Right ventricle myocardium inferior (tissue), 1 donor: ENCODE measurements around the gene TVP23A. TPM values are rescaled to one million over a fixed set of nuclear protein-coding genes. Genes with fewer than 3 reads are reported as not detected.
"Not testable (repeated sequence)": the region's sequence is repeated elsewhere in the genome, so short reads cannot be mapped to it uniquely, and the experiment has no call there.

Source experiments
- ATAC-seq: fragments of 200-7000 bp; cut with Tn5 transposase; one replicate; pipeline ENCODE4 v1.9.1; 2020; ENCODE audit warnings: mild to moderate bottlenecking, moderate library complexity
- DNase-seq: peaks from one replicate; pipeline ENCODE4 v3.0.0; 2021; ENCODE audit errors: missing footprints
- intact Hi-C: fragments of 100-400 bp; cut with DNase I; formaldehyde crosslinking; loops from one replicate; pipeline ENCODE4 v1.11.0; 2022
- total RNA-seq: library from RNA; stranded (reverse); fragmentation: NEBNext Ultra II Directional; extraction: Animal tissue kit (Norgen Biotek cat#: 25700); gene quantifications from one replicate; pipeline ENCODE4 v1.2.1, GENCODE V29; 2021
- donor health status: DM: no; HTN: yes; CAD: no; lungs with severe emphysema.

Gene TVP23A
- total RNA-seq, 1 donor from 2014 or later = 0.41 TPM

- DNase-seq (no peak), ATAC-seq (no peak)
- intact Hi-C loops = no loop called here
Observed at GRCh38 chr16:10762336-10763016, 56.1 kb downstream of the TVP23A start.

- intact Hi-C loops = no loop called here
- DNase-seq (no peak), ATAC-seq (no peak)
Observed at GRCh38 chr16:10761373-10761772, 57.2 kb downstream of the TVP23A start.

GRCh38 chr16:10760858-10761257 lies 57.7 kb downstream of the TVP23A start:
- no peak for ATAC-seq
- intact Hi-C loops = no loop called here
- DNase-seq = no peak

- DNase-seq (no peak), ATAC-seq (peak; percentile 53)
- intact Hi-C loops = no loop called here
Observed at GRCh38 chr16:10756574-10756973, 62.0 kb downstream of the TVP23A start.

GRCh38 chr16:10754941-10755340 lies 63.7 kb downstream of the TVP23A start:
- no peak for ATAC-seq
- intact Hi-C loops = loop anchor here (2.0 kb wide), 1 partner anchor 22 kb away; no protein-coding TSS in a partner anchor
- no peak for DNase-seq

GRCh38 chr16:10753670-10754069 lies 64.9 kb downstream of the TVP23A start:
- no peak for ATAC-seq
- intact Hi-C loops = loop anchor here (2.0 kb wide), 1 partner anchor 21 kb away; no protein-coding TSS in a partner anchor
- DNase-seq = no peak

- ATAC-seq (peak; percentile 43), DNase-seq (peak; percentile 88)
- intact Hi-C loops = no loop called here
Observed at GRCh38 chr16:10752843-10753523, 65.6 kb downstream of the TVP23A start.

- intact Hi-C loops = no loop called here
- DNase-seq = no peak
Observed at GRCh38 chr16:10751291-10751697, 67.3 kb downstream of the TVP23A start.

GRCh38 chr16:10750793-10751192 lies 67.8 kb downstream of the TVP23A start:
- intact Hi-C loops = no loop called here

More at GRCh38 chr16:10751291-10751697, 67.3 kb downstream of the TVP23A start:
- ATAC-seq = peak; percentile 23

GRCh38 chr16:10745841-10746240 lies 72.8 kb downstream of the TVP23A start:
- no peak for DNase-seq
- no peak for ATAC-seq
- intact Hi-C loops = loop anchor here (2.0 to 10.0 kb wide), 2 partner anchors 173 to 509 kb away; partner anchors contain the start of gene SOCS1

More at GRCh38 chr16:10750793-10751192, 67.8 kb downstream of the TVP23A start:
- DNase-seq (no peak), ATAC-seq (no peak)

- intact Hi-C loops = loop anchor here (1.0 to 10.0 kb wide), 4 partner anchors 84 to 510 kb away; partner anchors contain the start of genes CLEC16A, DEXI and SOCS1
- ATAC-seq = peak; percentile 7
- no peak for DNase-seq
Observed at GRCh38 chr16:10744370-10745030, 74.1 kb downstream of the TVP23A start.

- intact Hi-C loops = loop anchor here (1.0 to 10.0 kb wide), 4 partner anchors 85 to 511 kb away; partner anchors contain the start of genes CLEC16A, DEXI and SOCS1
- ATAC-seq = peak; percentile 97
- DNase-seq = peak; percentile 99
Observed at GRCh38 chr16:10743610-10744369, 74.8 kb downstream of the TVP23A start, which contains the start of gene NUBP1. Gene NUBP1, plus strand, starts transcription at chr16:10743842. Its CDS starts 22 bp downstream, at chr16:10743864.

- ATAC-seq (no peak), DNase-seq (no peak)
- intact Hi-C loops = loop anchor here (5.0 to 10.0 kb wide), 2 partner anchors 199 to 512 kb away; partner anchors contain the start of genes CLEC16A, DEXI and SOCS1
Observed at GRCh38 chr16:10743227-10743609, 75.4 kb downstream of the TVP23A start.

- DNase-seq (peak; percentile 79), ATAC-seq (peak; percentile 18)
- intact Hi-C loops = loop anchor here (5.0 to 10.0 kb wide), 2 partner anchors 200 to 513 kb away; partner anchors contain the start of genes CLEC16A, DEXI and SOCS1
Observed at GRCh38 chr16:10741844-10742243, 76.8 kb downstream of the TVP23A start.

- not testable (repeated sequence) for DNase-seq, ATAC-seq
- intact Hi-C loops = loop anchor here (5.0 to 10.0 kb wide), 2 partner anchors 201 to 514 kb away; partner anchors contain the start of genes CLEC16A, DEXI and SOCS1
Observed at GRCh38 chr16:10741249-10741648, 77.3 kb downstream of the TVP23A start.

- no peak for ATAC-seq
- no peak for DNase-seq
- intact Hi-C loops = loop anchor here (5.0 to 10.0 kb wide), 2 partner anchors 201 to 514 kb away; partner anchors contain the start of genes CLEC16A, DEXI and SOCS1
Observed at GRCh38 chr16:10740845-10741208, 77.8 kb downstream of the TVP23A start.

- no peak for DNase-seq
- no peak for ATAC-seq
- intact Hi-C loops = loop anchor here (5.0 to 10.0 kb wide), 7 partner anchors 123 to 515 kb away; partner anchors contain the start of genes CLEC16A, DEXI and SOCS1
Observed at GRCh38 chr16:10740000-10740844, 78.4 kb downstream of the TVP23A start.
